PC-3 (cell line): ENCODE measurements around the gene OR7D2. TPM values are rescaled to one million over a fixed set of nuclear protein-coding genes. Genes with fewer than 3 reads are reported as not detected.

Source experiments
- ATAC-seq: fragments of 200-7000 bp; cut with Tn5 transposase; 2 replicates; pipeline ENCODE4 v1.9.1; 2020; ENCODE audit warnings: mild to moderate bottlenecking, moderate library complexity
- BruUV-seq: library from RNA; stranded (reverse); fragments of 400-500 nt; replicated peaks from 2 replicates; lab custom pipeline; 2021; lab: Mats Ljungman, UMichigan
- CTCF ChIA-PET: fragments of 300-600 bp; sonication (Branson Sonifier 250); formaldehyde crosslinking; loops from one replicate; lab custom pipeline; 2022; ENCODE audit warnings: antibody characterized with exemption; lab: Charles Lee
- POLR2A ChIA-PET: fragments of 300-600 bp; sonication (Branson Sonifier 250); formaldehyde crosslinking; loops from one replicate; lab custom pipeline; 2022; ENCODE audit warnings: antibody characterized with exemption; ENCODE audit not compliant: unreplicated experiment; lab: Charles Lee
- DNase-seq: peaks from one replicate; pipeline ENCODE4 v3.0.0-alpha.2; 2015
- H2AFZ ChIP-seq: fragments of 300-600 bp; sonication (generic); 2 replicates; pipeline ENCODE4 v1.6.0; 2016; ENCODE audit warnings: antibody characterized with exemption, low read length
- H3F3A ChIP-seq: fragments of 300-600 bp; sonication (generic); one replicate; pipeline ENCODE4 v1.6.0; 2017; ENCODE audit warnings: antibody characterized with exemption, low read length, control low read depth, mild to moderate bottlenecking; ENCODE audit not compliant: unreplicated experiment
- H3K27ac ChIP-seq: fragments of 300-600 bp; sonication (generic); 2 replicates; pipeline ENCODE4 v1.5.1; 2016; ENCODE audit warnings: mild to moderate bottlenecking, low read length
- H3K27me3 ChIP-seq: fragments of 300-600 bp; sonication (generic); 2 replicates; pipeline ENCODE4 v1.6.1; 2016; ENCODE audit warnings: low read length, mixed read lengths
- H3K36me3 ChIP-seq: fragments of 300-600 bp; sonication (generic); 2 replicates; pipeline ENCODE4 v1.6.1; 2016; ENCODE audit warnings: low read depth, mixed run types, low read length, mixed read lengths
- H3K4me1 ChIP-seq: fragments of 300-600 bp; sonication (generic); 2 replicates; pipeline ENCODE4 v1.5.1; 2016; ENCODE audit warnings: low read length; ENCODE audit not compliant: insufficient read depth
- H3K4me2 ChIP-seq: fragments of 300-600 bp; sonication (generic); 2 replicates; pipeline ENCODE4 v1.6.0; 2016; ENCODE audit warnings: low read length
- H3K4me3 ChIP-seq: fragments of 300-600 bp; sonication (generic); 2 replicates; pipeline ENCODE4 v1.5.1; 2016; ENCODE audit warnings: mild to moderate bottlenecking, low read length, mixed read lengths
- H3K79me2 ChIP-seq: fragments of 300-600 bp; sonication (generic); 2 replicates; pipeline ENCODE4 v1.6.1; 2017; ENCODE audit warnings: low read length, mixed read lengths
- H3K9ac ChIP-seq: fragments of 300-600 bp; sonication (generic); 2 replicates; pipeline ENCODE4 v1.6.0; 2016; ENCODE audit warnings: mild to moderate bottlenecking, low read length
- H3K9me2 ChIP-seq: fragments of 300-600 bp; sonication (generic); replicated peaks from 2 replicates; pipeline ENCODE4 v1.6.1; 2016; ENCODE audit warnings: mixed run types, low read length, mixed read lengths
- H3K9me3 ChIP-seq: fragments of 300-600 bp; sonication (generic); 2 replicates; pipeline ENCODE4 v1.6.1; 2016; ENCODE audit warnings: low read length, mixed read lengths
- H4K20me1 ChIP-seq: fragments of 300-600 bp; sonication (generic); 2 replicates; pipeline ENCODE4 v1.6.1; 2016; ENCODE audit warnings: low read length, mixed read lengths
- CTCF ChIP-seq: fragments of 300-600 bp; sonication (generic); conservative IDR thresholded peaks from 2 replicates; pipeline ENCODE4 v1.5.1; 2017; ENCODE audit warnings: antibody characterized with exemption, low read depth, mild to moderate bottlenecking, low read length
- EZH2 ChIP-seq: fragments of 300-600 bp; sonication (generic); IDR thresholded peaks from one replicate; pipeline ENCODE4 v1.6.1; 2017; ENCODE audit warnings: antibody characterized with exemption, mild to moderate bottlenecking, low read length; ENCODE audit not compliant: unreplicated experiment
- EZH2phosphoT487 ChIP-seq: fragments of 300-600 bp; sonication (generic); IDR thresholded peaks from 2 replicates; pipeline ENCODE4 v1.6.1; 2018; ENCODE audit warnings: mild to moderate bottlenecking, antibody characterized with exemption, low read length, borderline replicate concordance
- intact Hi-C: fragments of 100-400 bp; cut with micrococcal nuclease; formaldehyde crosslinking; loops from 2 replicates; pipeline ENCODE4 v1.9.0; 2023
- total RNA-seq: library from RNA; depleted of rRNA; stranded (reverse); fragments of >200 nt; gene quantifications from 2 replicates; pipeline ENCODE4 v1.2.3, GENCODE V29; 2014

OR7D2 gene
- total RNA-seq, 1 experiment from 2014 or later: 0.07 TPM

GRCh38 chr19:9171393-9171991 is 7.3 kb upstream of the OR7D2 start:
- BruUV-seq: no TSS peak
- H3K9me2 ChIP-seq: no peaks in the 10 kb centered on the region
- CTCF ChIA-PET: no interaction called here
- no peak overlapping the region for H3K4me3 ChIP-seq
- peaks cover 6% of the 10 kb centered on the region for H3K36me3 ChIP-seq
- no peak overlapping the region for H3K9ac ChIP-seq
- ATAC-seq (no peak), DNase-seq (no peak)
- no peaks in the 10 kb centered on the region for H3K79me2 ChIP-seq
- no peak overlapping the region for H2AFZ ChIP-seq
- POLR2A ChIA-PET: no interaction called here
- intact Hi-C loops: no loop called here
- no peaks in the 10 kb centered on the region for H3K4me1 ChIP-seq
- TF ChIP-seq CTCF (no peak), EZH2 (no peak), EZH2phosphoT487 (no peak)
- no peaks in the 10 kb centered on the region for H3K27me3 ChIP-seq
- H3K9me3 ChIP-seq: no peaks in the 10 kb centered on the region
- H4K20me1 ChIP-seq: no peaks in the 10 kb centered on the region
- no peaks in the 10 kb centered on the region for H3F3A ChIP-seq
- H3K27ac ChIP-seq: no peak overlapping the region
- H3K4me2 ChIP-seq: no peak overlapping the region

- H3K27me3 ChIP-seq: no peaks in the 10 kb centered on the region
- ChIA-PET CTCF (no interaction called here), POLR2A (no interaction called here)
- H3K27ac ChIP-seq: no peak overlapping the region
- H4K20me1 ChIP-seq: no peaks in the 10 kb centered on the region
- H3K4me2 ChIP-seq: no peak overlapping the region
- TF ChIP-seq CTCF (no peak), EZH2phosphoT487 (no peak), EZH2 (no peak)
- no TSS peak for BruUV-seq
- intact Hi-C loops: no loop called here
- no peaks in the 10 kb centered on the region for H3K36me3 ChIP-seq
- no peaks in the 10 kb centered on the region for H3K79me2 ChIP-seq
- DNase-seq (no peak), ATAC-seq (no peak)
- H3K4me3 ChIP-seq: no peak overlapping the region
- no peak overlapping the region for H3K9ac ChIP-seq
- H2AFZ ChIP-seq: no peak overlapping the region
- no peaks in the 10 kb centered on the region for H3K9me3 ChIP-seq
- H3K4me1 ChIP-seq: no peaks in the 10 kb centered on the region
- H3F3A ChIP-seq: no peaks in the 10 kb centered on the region
- no peaks in the 10 kb centered on the region for H3K9me2 ChIP-seq
These were observed 3.5 kb upstream of the OR7D2 start for GRCh38 chr19:9175326-9175725.

- H3K4me2 ChIP-seq: no peak overlapping the region
- ATAC-seq: no peak
- ChIA-PET POLR2A (no interaction called here), CTCF (no interaction called here)
- no peaks in the 10 kb centered on the region for H3F3A ChIP-seq
- no peaks in the 10 kb centered on the region for H3K36me3 ChIP-seq
- TF ChIP-seq CTCF (no peak), EZH2phosphoT487 (no peak), EZH2 (no peak)
- no peak for DNase-seq
- no peak overlapping the region for H2AFZ ChIP-seq
- H3K4me3 ChIP-seq: no peak overlapping the region
- no peaks in the 10 kb centered on the region for H4K20me1 ChIP-seq
- no peaks in the 10 kb centered on the region for H3K79me2 ChIP-seq
- H3K9ac ChIP-seq: no peak overlapping the region
- intact Hi-C loops: no loop called here
- H3K4me1 ChIP-seq: no peaks in the 10 kb centered on the region
- no peak overlapping the region for H3K27ac ChIP-seq
- H3K9me3 ChIP-seq: no peaks in the 10 kb centered on the region
- H3K27me3 ChIP-seq: no peaks in the 10 kb centered on the region
- no TSS peak for BruUV-seq
- no peaks in the 10 kb centered on the region for H3K9me2 ChIP-seq
These were observed 4.2 kb downstream of the OR7D2 start for GRCh38 chr19:9183000-9183399.
